ENCODE measurements around the gene RIC3.

GRCh38 chr11:8097926-8098325, 70.9 kb downstream of the RIC3 start:
- TF ChIP-seq POLR2AphosphoS5 (IDR thresholded peaks at IDR 0.05), result no peak
- TF ChIP-seq CTCF (IDR thresholded peaks at IDR 0.05), result no peak
- TF ChIP-seq POLR2A (IDR thresholded peaks at IDR 0.05), result no peak
- no peak for TF ChIP-seq EP300 (IDR thresholded peaks at IDR 0.05; ENCODE audit: low read depth)
